SK-N-SH (cell line): ENCODE results near the gene TXNDC16. TPM values are rescaled to one million over a fixed set of nuclear protein-coding genes. Genes with fewer than 3 reads are reported as not detected.
A peak's percentile ranks its signal among the peaks of the same experiment; 100 is the strongest.

Experiments used
- CTCF ChIA-PET: fragments of 300-600, 350-600 bp; formaldehyde crosslinking; extraction: SDS; loops from one replicate; lab custom pipeline; 2021; lab: Yijun Ruan, JAX
- POLR2A ChIA-PET: fragments of 350-600 bp; sonication (Branson Sonifier 250); formaldehyde crosslinking; extraction: SDS; loops from one replicate; lab custom pipeline; 2020; ENCODE audit warnings: antibody characterized with exemption, inconsistent platforms; lab: Yijun Ruan, JAX
- DNase-seq: peaks from one replicate; pipeline ENCODE4 v3.0.0; 2012
- H2AFZ ChIP-seq: fragments of 200-600 bp; sonication (generic); 2 replicates; pipeline ENCODE4 v1.8.1; 2016; ENCODE audit warnings: antibody characterized with exemption, mild to moderate bottlenecking, low read depth
- H3F3A ChIP-seq: fragments of 200-600 bp; sonication (generic); replicated peaks from 2 replicates; pipeline ENCODE3; 2016; ENCODE audit warnings: antibody characterized with exemption, mild to moderate bottlenecking; ENCODE audit not compliant: insufficient read depth
- H3K27ac ChIP-seq, 2 experiments: fragments of 200-500 bp in 1 of 2; fragments of 200-600 bp in 1 of 2; sonication (Bioruptor generic) in 1 of 2; sonication (generic), shearing (Covaris generic) in 1 of 2; 2 replicates each; pipeline versions ENCODE4 v1.5.1 to v1.6.1; 2014 to 2016; ENCODE audit warnings: low read depth in 2 of 2, inconsistent platforms in 1 of 2, low read length in 1 of 2, mild to moderate bottlenecking in 1 of 2, mixed read lengths in 1 of 2
- H3K27me3 ChIP-seq: fragments of 200-600 bp; sonication (generic), shearing (Covaris generic); 2 replicates; pipeline ENCODE4 v1.6.1; 2016; ENCODE audit warnings: mixed run types; ENCODE audit not compliant: insufficient read depth
- H3K36me3 ChIP-seq, 2 experiments: fragments of 200-500 bp in 1 of 2; fragments of 200-600 bp in 1 of 2; sonication (Bioruptor generic) in 1 of 2; sonication (generic) in 1 of 2; replicated peaks in 1 of 2; 2 replicates each; pipeline versions ENCODE3 to v1.5.1; 2014 to 2016; ENCODE audit warnings: low read length in 1 of 2, mild to moderate bottlenecking in 1 of 2; ENCODE audit not compliant: insufficient read depth in 2 of 2, control insufficient read depth in 1 of 2
- H3K4me1 ChIP-seq, 2 experiments: fragments of 200-500 bp in 1 of 2; fragments of 200-600 bp in 1 of 2; sonication (Bioruptor generic) in 1 of 2; sonication (generic), shearing (Covaris generic) in 1 of 2; 2 replicates each; pipeline versions ENCODE4 v1.5.1 to v1.6.1; 2014 to 2016; ENCODE audit warnings: low read depth in 1 of 2, low read length in 1 of 2, mixed run types in 1 of 2; ENCODE audit not compliant: insufficient read depth in 2 of 2, control insufficient read depth in 1 of 2
- H3K4me2 ChIP-seq: fragments of 200-600 bp; sonication (generic), shearing (Covaris generic); 2 replicates; pipeline ENCODE4 v1.6.1; 2017; ENCODE audit warnings: mixed run types
- H3K4me3 ChIP-seq, 2 experiments: fragments of 200-500 bp in 1 of 2; fragments of 200-600 bp in 1 of 2; sonication (Bioruptor generic) in 1 of 2; sonication (generic), shearing (Covaris generic) in 1 of 2; 2 replicates each; pipeline versions ENCODE4 v1.5.1 to v1.8.1; 2014 to 2016; ENCODE audit warnings: low read depth in 2 of 2, inconsistent platforms in 1 of 2, low read length in 1 of 2, mild to moderate bottlenecking in 1 of 2, mixed read lengths in 1 of 2, moderate library complexity in 1 of 2
- H3K79me2 ChIP-seq: fragments of 200-600 bp; sonication (generic); 2 replicates; pipeline ENCODE4 v1.8.1; 2017; ENCODE audit warnings: mild to moderate bottlenecking; ENCODE audit not compliant: insufficient read depth
- H3K9ac ChIP-seq: fragments of 200-600 bp; sonication (generic); 2 replicates; pipeline ENCODE4 v1.6.1; 2017; ENCODE audit warnings: mixed run types
- H3K9me2 ChIP-seq: fragments of 200-600 bp; sonication (generic); 2 replicates; pipeline ENCODE4 v1.6.1; 2017; ENCODE audit warnings: mixed run types
- H3K9me3 ChIP-seq: fragments of 200-600 bp; sonication (generic); 2 replicates; pipeline ENCODE4 v1.6.1; 2017; ENCODE audit warnings: mixed run types, mild to moderate bottlenecking, moderate library complexity
- H4K20me1 ChIP-seq: fragments of 200-600 bp; sonication (generic); 2 replicates; pipeline ENCODE4 v1.6.1; 2017; ENCODE audit warnings: mild to moderate bottlenecking, mixed run types; ENCODE audit not compliant: insufficient read depth
- CHD2 ChIP-seq: fragments of 150-350 bp; IDR thresholded peaks from 2 replicates; pipeline ENCODE4 v1.6.1; 2018; ENCODE audit warnings: low read length; ENCODE audit not compliant: partially characterized antibody
- CTCF ChIP-seq: fragments of 200-600 bp; sonication (generic); IDR thresholded peaks from 2 replicates; pipeline ENCODE4 v1.6.1; 2017; ENCODE audit warnings: antibody characterized with exemption, mild to moderate bottlenecking, moderate library complexity
- EP300 ChIP-seq, 2 experiments: IDR thresholded peaks; 2 replicates each; pipeline versions ENCODE4 v1.4.0 to v1.6.1; 2012; ENCODE audit warnings: borderline replicate concordance in 1 of 2, low read depth in 1 of 2, low read length in 1 of 2
- EZH2phosphoT487 ChIP-seq: fragments of 200-600 bp; sonication (generic); IDR thresholded peaks from 2 replicates; pipeline ENCODE4 v1.6.1; 2017; ENCODE audit warnings: low read depth, mixed run types, mild to moderate bottlenecking, antibody characterized with exemption, moderate library complexity, borderline replicate concordance
- FOSL2 ChIP-seq: IDR thresholded peaks from 2 replicates; pipeline ENCODE4 v1.4.0; 2012; ENCODE audit warnings: low read depth, mild to moderate bottlenecking, moderate library complexity, borderline replicate concordance
- FOXJ3 ChIP-seq: sonication (generic); formaldehyde crosslinking; IDR thresholded peaks from 2 replicates; pipeline ENCODE4 v1.5.1; 2020; ENCODE audit warnings: mild to moderate bottlenecking, missing genetic modification reagents
- FOXM1 ChIP-seq: IDR thresholded peaks from 2 replicates; pipeline ENCODE4 v1.4.0; 2012; ENCODE audit warnings: low read depth, mild to moderate bottlenecking
- GABPA ChIP-seq: IDR thresholded peaks from 2 replicates; pipeline ENCODE4 v1.4.0; 2012; ENCODE audit warnings: low read depth, mild to moderate bottlenecking
- GATA2 ChIP-seq: sonication (generic); formaldehyde crosslinking; IDR thresholded peaks from 2 replicates; pipeline ENCODE4 v1.5.0; 2020; ENCODE audit warnings: mild to moderate bottlenecking, missing genetic modification reagents
- IRF3 ChIP-seq: fragments of 150-350 bp; IDR thresholded peaks from 2 replicates; pipeline ENCODE4 v1.6.1; 2016; ENCODE audit warnings: mild to moderate bottlenecking, low read depth, low read length
- MEF2A ChIP-seq: IDR thresholded peaks from 2 replicates; pipeline ENCODE4 v1.4.0; 2012; ENCODE audit warnings: low read depth, borderline replicate concordance
- MXI1 ChIP-seq: IDR thresholded peaks from 2 replicates; pipeline ENCODE4 v1.6.1; 2012; ENCODE audit warnings: mild to moderate bottlenecking, low read depth, low read length, improper control_type of control experiment
- NRF1 ChIP-seq: IDR thresholded peaks from 2 replicates; pipeline ENCODE4 v1.6.1; 2012; ENCODE audit warnings: low read depth, mild to moderate bottlenecking, low read length
- POLR2AphosphoS5 ChIP-seq: IDR thresholded peaks from 2 replicates; pipeline ENCODE4 v1.6.1; 2012; ENCODE audit warnings: low read depth, low read length
- RAD21 ChIP-seq: IDR thresholded peaks from 2 replicates; pipeline ENCODE4 v1.6.1; 2012; ENCODE audit warnings: mild to moderate bottlenecking, low read length
- RCOR1 ChIP-seq: fragments of 150-350 bp; IDR thresholded peaks from 2 replicates; pipeline ENCODE4 v1.6.1; 2017; ENCODE audit warnings: antibody characterized with exemption, low read length
- REST ChIP-seq: IDR thresholded peaks from 2 replicates; pipeline ENCODE4 v1.6.1; 2012; ENCODE audit warnings: mild to moderate bottlenecking, low read depth, low read length, moderate library complexity
- RFX5 ChIP-seq: IDR thresholded peaks from 2 replicates; pipeline ENCODE4 v1.6.1; 2012; ENCODE audit warnings: mild to moderate bottlenecking, improper control_type of control experiment, low read length
- RXRA ChIP-seq: IDR thresholded peaks from 2 replicates; pipeline ENCODE4 v1.4.0; 2012; ENCODE audit warnings: low read depth, mild to moderate bottlenecking, borderline replicate concordance
- SIN3A ChIP-seq: IDR thresholded peaks from 2 replicates; pipeline ENCODE4 v1.6.1; 2012; ENCODE audit warnings: low read depth, mild to moderate bottlenecking, low read length, moderate library complexity, borderline replicate concordance
- TAF1 ChIP-seq: IDR thresholded peaks from 2 replicates; pipeline ENCODE4 v1.6.1; 2012; ENCODE audit warnings: low read depth, mild to moderate bottlenecking, low read length, moderate library complexity, borderline replicate concordance
- TCF12 ChIP-seq: IDR thresholded peaks from 2 replicates; pipeline ENCODE4 v1.4.0; 2012
- TEAD4 ChIP-seq: IDR thresholded peaks from 2 replicates; pipeline ENCODE4 v1.4.0; 2012; ENCODE audit warnings: mild to moderate bottlenecking, borderline replicate concordance; ENCODE audit not compliant: insufficient read depth
- USF2 ChIP-seq: fragments of 150-350 bp; IDR thresholded peaks from 2 replicates; pipeline ENCODE4 v1.6.1; 2017; ENCODE audit warnings: antibody characterized with exemption, low read length, low read depth, borderline replicate concordance
- ZBTB33 ChIP-seq: IDR thresholded peaks from 2 replicates; pipeline ENCODE4 v1.4.0; 2012; ENCODE audit warnings: low read depth, borderline replicate concordance
- WGBS: methylation state at CpG from one replicate; pipeline ENCODE4 v1.1.6; 2017; ENCODE audit warnings: low lambda C conversion rate; 5-methylcytosine and 5-hydroxymethylcytosine counted together
- polyA plus RNA-seq, 3 experiments: library from polyadenylated mRNA; depleted of rRNA; stranded (reverse); fragments of >200 nt; gene quantifications; 2 replicates each; pipeline ENCODE4 v1.2.3, GENCODE V29; 2012

The TXNDC16 gene
- polyA plus RNA-seq, 1 of the 3 experiments (the other 2 are of a cell fraction) = 0.95 TPM

- Histone ChIP-seq H3K36me3 (no peaks in the 10 kb centered on the region), H3K27me3 (no peaks in the 10 kb centered on the region), H3K4me3 (no peak overlapping the region), H3K79me2 (no peaks in the 10 kb centered on the region), H3K9me3 (no peaks in the 10 kb centered on the region), H3K27ac (no peak overlapping the region; a peak in 1 of 4 replicates), H3F3A (no peaks in the 10 kb centered on the region), H4K20me1 (no peaks in the 10 kb centered on the region), H3K4me2 (no peak overlapping the region), H3K9me2 (no peaks in the 10 kb centered on the region), H3K9ac (no peak overlapping the region), H3K4me1 (no peaks in the 10 kb centered on the region; a peak in 2 of 4 replicates), H2AFZ (no peak overlapping the region)
- peak; percentile 14 for DNase-seq
- POLR2A ChIA-PET = no interaction called here
- CTCF ChIA-PET = no interaction called here
- WGBS = 59% methylated on average over 4 of the region's 4 CpGs
- TF ChIP-seq FOXJ3 (CRISPR knock-in tag) (no peak), TAF1 (no peak), CHD2 (no peak), FOSL2 (no peak), GABPA (no peak), IRF3 (no peak), ZBTB33 (no peak), RXRA (no peak), TCF12 (no peak), EZH2phosphoT487 (no peak), RCOR1 (peak; percentile 63; the same call in 1 of the 2 replicates), CTCF (no peak), POLR2AphosphoS5 (no peak), GATA2 (peak; percentile 25; the same call in 1 of the 2 replicates), MEF2A (no peak), TEAD4 (no peak), RFX5 (no peak), NRF1 (no peak), USF2 (no peak), MXI1 (no peak), SIN3A (no peak), EP300 (IDR thresholded peaks at IDR 0.05; ENCODE audit: borderline replicate concordance in 1 of 2, low read depth in 1 of 2, low read length in 1 of 2) (peak in 1 of 2 experiments; percentile 73; a peak in 2 of 4 replicates), REST (no peak), FOXM1 (no peak), RAD21 (no peak)
Observed at GRCh38 chr14:52439476-52439875, 112.8 kb downstream of the TXNDC16 start.
